ENCODE data around the gene TMEM252.

- TF ChIP-seq CTCF (IDR thresholded peaks at IDR 0.05), result no peak
- no peak for TF ChIP-seq POLR2A (IDR thresholded peaks at IDR 0.05)
- TF ChIP-seq POLR2AphosphoS5 (IDR thresholded peaks at IDR 0.05), result no peak
Measured at GRCh38 chr9:68502279-68502678, 38.4 kb downstream of the TMEM252 start.
